B cell (primary cell): ENCODE results near the gene IQCM. TPM values are rescaled to one million over a fixed set of nuclear protein-coding genes. Genes with fewer than 3 reads are reported as not detected.

Experiments
- ATAC-seq: fragments of 200-7000 bp; cut with Tn5 transposase; one replicate; pipeline ENCODE4 v1.10.0; 2021; ENCODE audit warnings: low read depth, mild to moderate bottlenecking, moderate number of reproducible peaks, moderate library complexity
- CTCF ChIA-PET: fragments of 350-600 bp; sonication (Branson Sonifier 250); formaldehyde crosslinking; loops from one replicate; lab custom pipeline; 2021; ENCODE audit warnings: antibody characterized with exemption, inconsistent platforms; lab: Charles Lee
- POLR2A ChIA-PET: fragments of 350-600 bp; sonication (Branson Sonifier 250); formaldehyde crosslinking; loops from one replicate; lab custom pipeline; 2021; ENCODE audit warnings: antibody characterized with exemption; lab: Charles Lee
- DNase-seq: peaks from one replicate; pipeline ENCODE4 v3.0.0; 2013
- H2AFZ ChIP-seq: 2 replicates; pipeline ENCODE4 v1.6.1; 2012; ENCODE audit warnings: mild to moderate bottlenecking, low read depth, low read length; ENCODE audit not compliant: insufficient read depth, poor library complexity, severe bottlenecking
- H3K27ac ChIP-seq, 2 donors: 1 replicate in 1 of 2; 2 replicates in 1 of 2; pipeline ENCODE4 v1.5.1; 2012 to 2013; ENCODE audit warnings: low read length in 2 of 2, mild to moderate bottlenecking in 2 of 2, moderate library complexity in 1 of 2
- H3K27me3 ChIP-seq, 4 experiments: fragments of 200-600 bp in 1 of 4; sonication (generic) in 1 of 4; replicated peaks in 1 of 4; 1 replicate in 2 of 4; 2 replicates in 2 of 4; pipeline versions ENCODE4 v1.6.1 to v1.7.0; 2013 to 2016; ENCODE audit warnings: low read length in 3 of 4, mild to moderate bottlenecking in 2 of 4, mixed read lengths in 1 of 4, moderate library complexity in 1 of 4; ENCODE audit not compliant: insufficient read depth in 4 of 4, control insufficient read depth in 3 of 4; ENCODE audit errors: control extremely low read depth in 1 of 4
- H3K36me3 ChIP-seq, 2 experiments: replicated peaks in 1 of 2; 1 replicate in 1 of 2; 2 replicates in 1 of 2; pipeline versions ENCODE4 v1.6.1 to v1.7.1; 2013; ENCODE audit warnings: low read length in 1 of 2; ENCODE audit not compliant: insufficient read depth in 2 of 2, control insufficient read depth in 1 of 2; ENCODE audit errors: control extremely low read depth in 1 of 2, extremely low read depth in 1 of 2
- H3K4me1 ChIP-seq, 2 donors: fragments of 200-600 bp in 1 of 2; sonication (generic) in 1 of 2; 1 replicate in 1 of 2; 2 replicates in 1 of 2; pipeline versions ENCODE4 v1.5.1 to v1.6.1; 2013 to 2017; ENCODE audit warnings: low read length in 2 of 2; ENCODE audit not compliant: control insufficient read depth in 2 of 2, insufficient read depth in 2 of 2
- H3K4me2 ChIP-seq: replicated peaks from 2 replicates; pipeline ENCODE3; 2012; ENCODE audit warnings: mild to moderate bottlenecking, low read depth, low read length; ENCODE audit not compliant: poor library complexity, severe bottlenecking
- H3K4me3 ChIP-seq, 5 experiments: fragments of 200-600 bp in 1 of 5; sonication (generic) in 1 of 5; 1 replicate in 3 of 5; 2 replicates in 2 of 5; pipeline versions ENCODE4 v1.5.1 to v1.7.0; 2011 to 2016; ENCODE audit warnings: low read length in 4 of 5, mild to moderate bottlenecking in 4 of 5, low read depth in 2 of 5, control low read depth in 1 of 5, moderate library complexity in 1 of 5; ENCODE audit not compliant: insufficient read depth in 1 of 5; ENCODE audit errors: control extremely low read depth in 1 of 5, extremely low read depth in 1 of 5
- H3K79me2 ChIP-seq: fragments of 200-600 bp; sonication (generic); one replicate; pipeline ENCODE4 v1.6.0; 2016; ENCODE audit warnings: low read length; ENCODE audit not compliant: control insufficient read depth, insufficient read depth
- H3K9ac ChIP-seq: fragments of 200-600 bp; sonication (generic); 2 replicates; pipeline ENCODE4 v1.6.1; 2017; ENCODE audit warnings: mild to moderate bottlenecking, low read length, moderate library complexity
- H3K9me3 ChIP-seq, 3 donors: one replicate each; pipeline versions ENCODE4 v1.6.1 to v1.7.1; 2013; ENCODE audit warnings: low read length in 2 of 3; ENCODE audit not compliant: control insufficient read depth in 2 of 3, insufficient read depth in 1 of 3; ENCODE audit errors: control extremely low read depth in 1 of 3
- H4K20me1 ChIP-seq: 2 replicates; pipeline ENCODE4 v1.6.0; 2012; ENCODE audit warnings: mild to moderate bottlenecking, low read length; ENCODE audit not compliant: insufficient read depth, control insufficient read depth, poor library complexity, severe bottlenecking
- H3K27ac Mint-ChIP-seq: one replicate; pipeline ENCODE4 v1.8.0; 2021; ENCODE audit warnings: mixed read lengths
- H3K27me3 Mint-ChIP-seq: one replicate; pipeline ENCODE4 v1.8.0; 2021; ENCODE audit warnings: mixed read lengths
- H3K4me1 Mint-ChIP-seq: one replicate; pipeline ENCODE4 v1.8.0; 2021; ENCODE audit warnings: mixed read lengths
- H3K4me3 Mint-ChIP-seq: one replicate; pipeline ENCODE4 v1.8.0; 2021; ENCODE audit warnings: mixed read lengths
- H3K9me3 Mint-ChIP-seq: one replicate; pipeline ENCODE4 v1.8.0; 2022; ENCODE audit warnings: mixed read lengths; ENCODE audit not compliant: insufficient read depth
- CTCF ChIP-seq: fragments of 200-600 bp; IDR thresholded peaks from one replicate; pipeline ENCODE4 v1.8.0; 2022; ENCODE audit warnings: antibody characterized with exemption, mild to moderate bottlenecking
- EZH2 ChIP-seq: IDR thresholded peaks from 2 replicates; pipeline ENCODE4 v1.6.1; 2012; ENCODE audit warnings: borderline replicate concordance, low read depth, mild to moderate bottlenecking, moderate library complexity, low read length; ENCODE audit not compliant: insufficient read depth, poor library complexity, severe bottlenecking
- WGBS: methylation state at CpG from one replicate; pipeline ENCODE4 v1.1.5; 2013; ENCODE audit warnings: missing lambda C conversion rate; ENCODE audit not compliant: insufficient coverage; 5-methylcytosine and 5-hydroxymethylcytosine counted together
- intact Hi-C: fragments of 100-400 bp; cut with micrococcal nuclease; formaldehyde crosslinking; loops from one replicate; pipeline ENCODE4 v1.10.0; 2022
- polyA plus RNA-seq: library from polyadenylated mRNA; depleted of rRNA; stranded (reverse); fragments of >200 nt; gene quantifications from 2 replicates; pipeline ENCODE4 v1.2.3, GENCODE V29; 2012
- total RNA-seq, 2 donors: library from RNA; stranded (reverse); fragments of 120-200 nt in 1 of 2; gene quantifications; 1 replicate in 1 of 2; 2 replicates in 1 of 2; pipeline versions ENCODE4 v1.2.3 to v1.2.4, GENCODE V29; 2013 to 2022

IQCM gene
- total and polyA plus RNA-seq, 2 donors (not counting 1 experiment from before 2014, with no cell fraction given): not detected

GRCh38 chr4:149638073-149638472 is 177.6 kb downstream of the IQCM start:
- Mint-ChIP-seq H3K9me3 (no peaks in the 10 kb centered on the region), H3K4me1 (no peaks in the 10 kb centered on the region), H3K27me3 (no peaks in the 10 kb centered on the region), H3K4me3 (no peak overlapping the region), H3K27ac (no peak overlapping the region)
- no CpG with 5 or more reads among the region's 1 CpG for WGBS
- no peak for DNase-seq
- Histone ChIP-seq H2AFZ (no peak overlapping the region), H4K20me1 (no peaks in the 10 kb centered on the region), H3K79me2 (no peaks in the 10 kb centered on the region), H3K4me1 (no peaks in the 10 kb centered on the region), H3K9me3 (no peaks in the 10 kb centered on the region), H3K4me3 (no peak overlapping the region), H3K4me2 (no peak overlapping the region), H3K9ac (no peak overlapping the region), H3K36me3 (no peaks in the 10 kb centered on the region), H3K27me3 (no peaks in the 10 kb centered on the region), H3K27ac (no peak overlapping the region)
- ATAC-seq: no peak
- POLR2A ChIA-PET: no interaction called here
- TF ChIP-seq EZH2 (no peak), CTCF (no peak)
- intact Hi-C loops: no loop called here
- CTCF ChIA-PET: no interaction called here

DNA sequence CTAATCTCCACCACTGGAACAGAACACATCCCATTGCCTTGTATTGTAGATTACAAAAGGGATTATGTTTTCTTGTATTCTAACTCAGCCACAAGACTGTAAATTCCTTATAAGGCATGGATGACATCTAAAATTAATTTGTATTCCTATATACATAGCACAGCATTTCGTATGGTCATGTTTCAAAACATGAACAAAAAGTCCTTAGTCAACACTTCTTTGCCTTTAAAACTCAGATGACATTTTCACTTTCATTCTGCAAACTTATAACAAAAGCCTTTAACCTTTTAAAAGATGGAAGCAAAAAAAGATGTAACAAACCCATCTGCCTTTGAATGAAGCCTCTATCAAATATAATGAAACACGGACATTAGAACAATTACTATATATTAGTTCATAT is 181.3 kb downstream of the IQCM start:
- Mint-ChIP-seq H3K4me1 (no peaks in the 10 kb centered on the region), H3K4me3 (no peak overlapping the region), H3K9me3 (no peaks in the 10 kb centered on the region), H3K27ac (no peak overlapping the region), H3K27me3 (no peaks in the 10 kb centered on the region)
- Histone ChIP-seq H4K20me1 (no peaks in the 10 kb centered on the region), H3K36me3 (no peaks in the 10 kb centered on the region), H2AFZ (no peak overlapping the region), H3K4me1 (no peaks in the 10 kb centered on the region), H3K9ac (no peak overlapping the region), H3K9me3 (no peaks in the 10 kb centered on the region), H3K4me3 (no peak overlapping the region), H3K79me2 (no peaks in the 10 kb centered on the region), H3K4me2 (no peak overlapping the region), H3K27ac (no peak overlapping the region), H3K27me3 (no peaks in the 10 kb centered on the region)
- TF ChIP-seq EZH2 (no peak), CTCF (no peak)
- POLR2A ChIA-PET: no interaction called here
- ATAC-seq (no peak), DNase-seq (no peak)
- CTCF ChIA-PET: no interaction called here
- intact Hi-C loops: no loop called here
- WGBS: no CpG with 5 or more reads among the region's 2 CpGs
